Panc1 (cell line): Measurements from ENCODE around the gene CLDN11.

ENCODE experiments used
- POLR2AphosphoS5 ChIP-seq: IDR thresholded peaks from 2 replicates; pipeline ENCODE4 v1.6.1; 2012; ENCODE audit warnings: mild to moderate bottlenecking, low read depth, low read length, moderate library complexity
- TCF7L2 ChIP-seq: IDR thresholded peaks from 2 replicates; pipeline ENCODE4 v1.6.1; 2011; ENCODE audit warnings: mild to moderate bottlenecking, low read depth, low read length, inconsistent platforms
- TF ChIP-seq, protein P1 (sequence below): fragments of 450-650 bp; IDR thresholded peaks from 2 replicates; pipeline ENCODE4 v1.5.1; 2017; ENCODE audit warnings: mild to moderate bottlenecking
- TF ChIP-seq, protein P2 (sequence below), 2 experiments: IDR thresholded peaks; 2 replicates each; pipeline ENCODE4 v1.6.1; 2011 to 2012; ENCODE audit warnings: low read depth in 2 of 2, control low read depth in 1 of 2, low read length in 1 of 2, mild to moderate bottlenecking in 1 of 2, moderate library complexity in 1 of 2; ENCODE audit not compliant: insufficient read depth in 1 of 2

DNA sequence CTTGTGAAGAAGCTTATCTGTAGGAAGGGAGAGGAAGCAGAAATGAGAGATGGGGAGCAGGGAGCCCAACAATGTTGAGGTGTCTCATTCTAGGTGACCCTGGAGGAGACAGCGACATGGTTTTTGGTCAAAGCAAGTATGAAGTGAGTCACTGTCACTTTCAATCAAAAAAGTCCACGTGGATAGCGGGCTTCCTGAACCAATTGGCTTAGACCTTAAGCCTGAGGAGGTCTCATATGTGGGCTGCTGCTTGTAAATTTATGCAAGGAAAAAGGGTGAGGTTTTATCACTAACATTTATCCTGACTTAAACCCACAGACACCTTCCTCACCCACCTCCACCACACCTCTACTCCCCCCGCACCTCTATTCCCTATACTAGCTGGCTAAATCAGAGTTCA, 22.7 kb downstream of the CLDN11 start:
- TF ChIP-seq POLR2AphosphoS5 (no peak), TCF7L2 (no peak)
- TF ChIP-seq, protein P1, sequence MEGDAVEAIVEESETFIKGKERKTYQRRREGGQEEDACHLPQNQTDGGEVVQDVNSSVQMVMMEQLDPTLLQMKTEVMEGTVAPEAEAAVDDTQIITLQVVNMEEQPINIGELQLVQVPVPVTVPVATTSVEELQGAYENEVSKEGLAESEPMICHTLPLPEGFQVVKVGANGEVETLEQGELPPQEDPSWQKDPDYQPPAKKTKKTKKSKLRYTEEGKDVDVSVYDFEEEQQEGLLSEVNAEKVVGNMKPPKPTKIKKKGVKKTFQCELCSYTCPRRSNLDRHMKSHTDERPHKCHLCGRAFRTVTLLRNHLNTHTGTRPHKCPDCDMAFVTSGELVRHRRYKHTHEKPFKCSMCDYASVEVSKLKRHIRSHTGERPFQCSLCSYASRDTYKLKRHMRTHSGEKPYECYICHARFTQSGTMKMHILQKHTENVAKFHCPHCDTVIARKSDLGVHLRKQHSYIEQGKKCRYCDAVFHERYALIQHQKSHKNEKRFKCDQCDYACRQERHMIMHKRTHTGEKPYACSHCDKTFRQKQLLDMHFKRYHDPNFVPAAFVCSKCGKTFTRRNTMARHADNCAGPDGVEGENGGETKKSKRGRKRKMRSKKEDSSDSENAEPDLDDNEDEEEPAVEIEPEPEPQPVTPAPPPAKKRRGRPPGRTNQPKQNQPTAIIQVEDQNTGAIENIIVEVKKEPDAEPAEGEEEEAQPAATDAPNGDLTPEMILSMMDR: no peak
- TF ChIP-seq, protein P2, sequence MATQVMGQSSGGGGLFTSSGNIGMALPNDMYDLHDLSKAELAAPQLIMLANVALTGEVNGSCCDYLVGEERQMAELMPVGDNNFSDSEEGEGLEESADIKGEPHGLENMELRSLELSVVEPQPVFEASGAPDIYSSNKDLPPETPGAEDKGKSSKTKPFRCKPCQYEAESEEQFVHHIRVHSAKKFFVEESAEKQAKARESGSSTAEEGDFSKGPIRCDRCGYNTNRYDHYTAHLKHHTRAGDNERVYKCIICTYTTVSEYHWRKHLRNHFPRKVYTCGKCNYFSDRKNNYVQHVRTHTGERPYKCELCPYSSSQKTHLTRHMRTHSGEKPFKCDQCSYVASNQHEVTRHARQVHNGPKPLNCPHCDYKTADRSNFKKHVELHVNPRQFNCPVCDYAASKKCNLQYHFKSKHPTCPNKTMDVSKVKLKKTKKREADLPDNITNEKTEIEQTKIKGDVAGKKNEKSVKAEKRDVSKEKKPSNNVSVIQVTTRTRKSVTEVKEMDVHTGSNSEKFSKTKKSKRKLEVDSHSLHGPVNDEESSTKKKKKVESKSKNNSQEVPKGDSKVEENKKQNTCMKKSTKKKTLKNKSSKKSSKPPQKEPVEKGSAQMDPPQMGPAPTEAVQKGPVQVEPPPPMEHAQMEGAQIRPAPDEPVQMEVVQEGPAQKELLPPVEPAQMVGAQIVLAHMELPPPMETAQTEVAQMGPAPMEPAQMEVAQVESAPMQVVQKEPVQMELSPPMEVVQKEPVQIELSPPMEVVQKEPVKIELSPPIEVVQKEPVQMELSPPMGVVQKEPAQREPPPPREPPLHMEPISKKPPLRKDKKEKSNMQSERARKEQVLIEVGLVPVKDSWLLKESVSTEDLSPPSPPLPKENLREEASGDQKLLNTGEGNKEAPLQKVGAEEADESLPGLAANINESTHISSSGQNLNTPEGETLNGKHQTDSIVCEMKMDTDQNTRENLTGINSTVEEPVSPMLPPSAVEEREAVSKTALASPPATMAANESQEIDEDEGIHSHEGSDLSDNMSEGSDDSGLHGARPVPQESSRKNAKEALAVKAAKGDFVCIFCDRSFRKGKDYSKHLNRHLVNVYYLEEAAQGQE (IDR thresholded peaks at IDR 0.05; ENCODE audit: insufficient read depth in 1 of 2, low read depth in 2 of 2, low read length in 1 of 2): no peak
